HL-60 (cell line): ENCODE measurements around the gene VARS1.

Experiments
- GABPA ChIP-seq: IDR thresholded peaks from 2 replicates; pipeline ENCODE4 v1.6.1; 2012; ENCODE audit warnings: low read depth
- POLR2AphosphoS5 ChIP-seq: IDR thresholded peaks from 2 replicates; pipeline ENCODE4 v1.6.1; 2012; ENCODE audit warnings: low read depth
- TF ChIP-seq, protein P1 (sequence below): IDR thresholded peaks from one replicate; pipeline ENCODE4 v1.5.1; 2011; ENCODE audit warnings: low read length, control low read depth, inconsistent platforms; ENCODE audit not compliant: insufficient read depth

DNA sequence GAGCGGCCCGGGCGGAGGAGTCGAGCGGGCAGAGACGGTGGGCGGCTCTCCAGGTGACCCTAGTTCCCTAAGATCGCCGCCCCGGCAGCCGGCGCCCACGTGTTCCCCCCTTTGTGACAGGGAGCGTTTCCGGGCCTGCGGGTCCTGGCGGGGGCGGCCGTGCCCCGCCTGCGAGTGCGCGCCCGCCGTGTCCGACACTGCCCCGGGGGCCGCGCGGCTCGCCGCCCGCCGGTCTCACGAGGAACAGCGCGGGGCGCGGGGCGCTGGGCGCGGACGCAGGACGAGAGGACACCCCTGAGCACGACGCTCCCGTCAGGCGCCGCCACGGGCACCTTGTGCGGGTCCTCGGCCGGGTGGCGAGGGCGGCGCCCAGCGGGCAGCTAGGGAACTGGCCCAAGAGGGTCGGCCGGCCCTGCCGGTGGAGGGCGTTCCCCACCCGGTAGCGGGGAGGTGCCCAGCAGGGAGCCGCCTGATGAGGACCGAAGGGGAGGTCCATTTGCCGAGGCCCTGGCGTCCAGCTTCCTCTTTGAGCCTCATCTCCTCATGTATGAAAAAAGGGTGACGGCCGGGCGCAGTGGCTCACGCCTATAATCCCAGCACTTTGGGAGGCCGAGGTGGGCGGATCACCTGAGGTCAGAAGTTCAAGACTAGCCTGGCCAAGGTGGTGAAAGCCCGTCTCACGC, at the start of gene VARS1:
- TF ChIP-seq, protein P1, sequence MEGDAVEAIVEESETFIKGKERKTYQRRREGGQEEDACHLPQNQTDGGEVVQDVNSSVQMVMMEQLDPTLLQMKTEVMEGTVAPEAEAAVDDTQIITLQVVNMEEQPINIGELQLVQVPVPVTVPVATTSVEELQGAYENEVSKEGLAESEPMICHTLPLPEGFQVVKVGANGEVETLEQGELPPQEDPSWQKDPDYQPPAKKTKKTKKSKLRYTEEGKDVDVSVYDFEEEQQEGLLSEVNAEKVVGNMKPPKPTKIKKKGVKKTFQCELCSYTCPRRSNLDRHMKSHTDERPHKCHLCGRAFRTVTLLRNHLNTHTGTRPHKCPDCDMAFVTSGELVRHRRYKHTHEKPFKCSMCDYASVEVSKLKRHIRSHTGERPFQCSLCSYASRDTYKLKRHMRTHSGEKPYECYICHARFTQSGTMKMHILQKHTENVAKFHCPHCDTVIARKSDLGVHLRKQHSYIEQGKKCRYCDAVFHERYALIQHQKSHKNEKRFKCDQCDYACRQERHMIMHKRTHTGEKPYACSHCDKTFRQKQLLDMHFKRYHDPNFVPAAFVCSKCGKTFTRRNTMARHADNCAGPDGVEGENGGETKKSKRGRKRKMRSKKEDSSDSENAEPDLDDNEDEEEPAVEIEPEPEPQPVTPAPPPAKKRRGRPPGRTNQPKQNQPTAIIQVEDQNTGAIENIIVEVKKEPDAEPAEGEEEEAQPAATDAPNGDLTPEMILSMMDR, result peak; percentile 57
- peak; percentile 28 for TF ChIP-seq POLR2AphosphoS5
- TF ChIP-seq GABPA, result no peak
